Measurements from ENCODE around the gene SUPT5H. TPM values are rescaled to one million over a fixed set of nuclear protein-coding genes. Genes with fewer than 3 reads are reported as not detected.
A peak's percentile ranks its signal among the peaks of the same experiment; 100 is the strongest.

The SUPT5H gene
- total and polyA plus RNA-seq, 2 of the 8 experiments (the other 6 are each of a cell fraction or from before 2014, with no cell fraction given): 77.8 to 111 TPM

DNA sequence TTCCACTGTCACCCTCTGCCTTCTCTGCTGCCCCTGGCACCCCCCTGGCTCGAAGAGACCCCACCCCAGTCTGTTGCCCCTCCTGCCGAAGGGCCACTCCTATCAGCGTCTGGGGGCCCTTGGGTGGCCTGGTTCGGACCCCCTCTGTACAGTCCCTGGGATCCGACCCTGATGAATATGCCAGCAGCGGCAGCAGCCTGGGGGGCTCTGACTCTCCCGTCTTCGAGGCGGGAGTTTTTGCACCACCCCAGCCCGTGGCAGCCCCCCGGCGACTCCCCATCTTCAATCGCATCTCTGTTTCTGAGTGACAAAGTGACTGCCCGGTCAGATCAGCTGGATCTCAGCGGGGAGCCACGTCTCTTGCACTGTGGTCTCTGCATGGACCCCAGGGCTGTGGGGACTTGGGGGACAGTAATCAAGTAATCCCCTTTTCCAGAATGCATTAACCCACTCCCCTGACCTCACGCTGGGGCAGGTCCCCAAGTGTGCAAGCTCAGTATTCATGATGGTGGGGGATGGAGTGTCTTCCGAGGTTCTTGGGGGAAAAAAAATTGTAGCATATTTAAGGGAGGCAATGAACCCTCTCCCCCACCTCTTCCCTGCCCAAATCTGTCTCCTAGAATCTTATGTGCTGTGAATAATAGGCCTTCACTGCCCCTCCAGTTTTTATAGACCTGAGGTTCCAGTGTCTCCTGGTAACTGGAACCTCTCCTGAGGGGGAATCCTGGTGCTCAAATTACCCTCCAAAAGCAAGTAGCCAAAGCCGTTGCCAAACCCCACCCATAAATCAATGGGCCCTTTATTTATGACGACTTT, 36.8 kb upstream of the SUPT5H start:
- Histone ChIP-seq H3K36me3 (ENCODE audit: control insufficient read depth in 2 of 4, insufficient read depth in 4 of 4, low read length in 3 of 4) (peaks cover 0 to 5% (median 0%) of the 10 kb centered on the region in 4 experiments; a peak in 1 of 8 replicates), H4K20me1 (replicated peaks in 1 of 2; ENCODE audit: control insufficient read depth in 1 of 2, insufficient read depth in 2 of 2, low read length in 2 of 2) (peaks cover 0 to 5% of the 10 kb centered on the region in 2 experiments), H3K4ac (replicated peaks; ENCODE audit: insufficient read length, low read depth, low read length) (no peak overlapping the region), H3K9ac (replicated peaks in 1 of 4; ENCODE audit: extremely low read depth in 1 of 4, low read depth in 3 of 4, low read length in 3 of 4) (no peak overlapping the region), H3K4me2 (ENCODE audit: insufficient read depth in 1 of 2, low read depth in 2 of 2, low read length in 2 of 2) (peak overlapping the region; percentile 81 to 84), H3K4me3 (ENCODE audit: extremely low read depth in 1 of 4, insufficient read depth in 2 of 4, low read depth in 3 of 4, low read length in 4 of 4) (peak overlapping the region in 2 of 4 experiments; percentile 10 to 97; a peak in 3 of 8 replicates), H3K4me1 (replicated peaks in 1 of 4; ENCODE audit: control insufficient read depth in 3 of 4, insufficient read depth in 4 of 4, low read length in 3 of 4) (peaks cover 10 to 41% (median 21%) of the 10 kb centered on the region in 4 experiments), H3K27ac (ENCODE audit: low read depth, low read length) (no peak overlapping the region), H3K79me2 (ENCODE audit: control insufficient read depth in 1 of 2, insufficient read depth in 2 of 2, low read length in 2 of 2) (peaks cover 0 to 20% of the 10 kb centered on the region in 2 experiments; a peak in 1 of 4 replicates), H2BK5ac (ENCODE audit: low read depth, low read length) (no peak overlapping the region), H3K79me1 (ENCODE audit: low read depth, low read length) (no peaks in the 10 kb centered on the region), H2BK15ac (ENCODE audit: low read length) (no peak overlapping the region; the same call in 1 of the 2 replicates), H2BK120ac (replicated peaks; ENCODE audit: low read depth, low read length) (no peak overlapping the region), H4K8ac (ENCODE audit: extremely low read depth, insufficient read depth, low read length) (no peak overlapping the region), H3K9me3 (ENCODE audit: insufficient read depth in 2 of 2, low read depth in 1 of 2, low read length in 1 of 2) (no peaks in the 10 kb centered on the region), H3K27me3 (replicated peaks in 1 of 4; ENCODE audit: control insufficient read depth in 3 of 4, extremely low read depth in 1 of 4, insufficient read depth in 3 of 4, low read length in 3 of 4) (no peaks in the 10 kb centered on the region), H3K18ac (ENCODE audit: extremely low read depth, low read length) (no peak overlapping the region), H2AK5ac (ENCODE audit: low read depth, low read length) (no peak overlapping the region), H2AFZ (ENCODE audit: low read length) (no peak overlapping the region), H3K14ac (ENCODE audit: insufficient read length) (no peak overlapping the region), H3K23ac (ENCODE audit: insufficient read length) (no peak overlapping the region), H4K91ac (replicated peaks; ENCODE audit: insufficient read length, low read length) (no peak overlapping the region), H3K23me2 (ENCODE audit: low read depth, low read length) (peaks cover 17% of the 10 kb centered on the region), H2BK20ac (ENCODE audit: low read length) (no peak overlapping the region), H4K5ac (ENCODE audit: insufficient read length, low read depth, low read length) (no peak overlapping the region), H2BK12ac (ENCODE audit: low read depth, low read length) (no peak overlapping the region; the same call in 1 of the 2 replicates), H3K56ac (replicated peaks; ENCODE audit: insufficient read length, low read depth, low read length) (no peak overlapping the region)
- FAIRE-seq (no peak), DNase-seq (ENCODE audit: low read depth in 1 of 2, low spot score in 2 of 2) (peak in 1 of 2 experiments; percentile 49)
- TF ChIP-seq JUN (IDR thresholded peaks at IDR 0.05; ENCODE audit: low read depth, low read length) (no peak), HDAC2 (IDR thresholded peaks at IDR 0.05; ENCODE audit: borderline replicate concordance in 1 of 2, low read depth in 2 of 2, low read length in 2 of 2) (no peak), JUND (IDR thresholded peaks at IDR 0.05; ENCODE audit: low read length) (no peak), RAD21 (IDR thresholded peaks at IDR 0.05 in 1 of 2, conservative IDR thresholded peaks at IDR 0.05 in 1 of 2; ENCODE audit: low read depth in 2 of 2, low read length in 2 of 2) (no peak), KDM4A (IDR thresholded peaks at IDR 0.05; ENCODE audit: low read depth, low read length, severe bottlenecking) (no peak), BACH1 (IDR thresholded peaks at IDR 0.05; ENCODE audit: low read length) (no peak), SIX5 (IDR thresholded peaks at IDR 0.05; ENCODE audit: low read depth, low read length) (no peak), SIRT6 (IDR thresholded peaks at IDR 0.05; ENCODE audit: low read length) (no peak)
- TF ChIP-seq, protein P1, sequence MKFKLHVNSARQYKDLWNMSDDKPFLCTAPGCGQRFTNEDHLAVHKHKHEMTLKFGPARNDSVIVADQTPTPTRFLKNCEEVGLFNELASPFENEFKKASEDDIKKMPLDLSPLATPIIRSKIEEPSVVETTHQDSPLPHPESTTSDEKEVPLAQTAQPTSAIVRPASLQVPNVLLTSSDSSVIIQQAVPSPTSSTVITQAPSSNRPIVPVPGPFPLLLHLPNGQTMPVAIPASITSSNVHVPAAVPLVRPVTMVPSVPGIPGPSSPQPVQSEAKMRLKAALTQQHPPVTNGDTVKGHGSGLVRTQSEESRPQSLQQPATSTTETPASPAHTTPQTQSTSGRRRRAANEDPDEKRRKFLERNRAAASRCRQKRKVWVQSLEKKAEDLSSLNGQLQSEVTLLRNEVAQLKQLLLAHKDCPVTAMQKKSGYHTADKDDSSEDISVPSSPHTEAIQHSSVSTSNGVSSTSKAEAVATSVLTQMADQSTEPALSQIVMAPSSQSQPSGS (IDR thresholded peaks at IDR 0.05; ENCODE audit: low read length): no peak
- POLR2A ChIA-PET (ENCODE audit: partially characterized antibody): interaction anchor here (1.0 to 14.3 kb wide), 16 partner anchors 8 to 143 kb away, joined by 3 to 234 read pairs (median 4); partner anchors contain the start of genes MED29, PAF1, RPS16 and SUPT5H
- CTCF ChIA-PET (ENCODE audit: partially characterized antibody): interaction anchor here (0.6 to 3.9 kb wide), 5 partner anchors 8 to 52 kb away, joined by 3 to 38 read pairs (median 4); partner anchors contain the start of gene RPS16
- 82% methylated on average over 18 of the region's 20 CpGs; no CpG with 5 or more reads in 1 of the 2 experiments for WGBS, 2 experiments (ENCODE audit: extremely low coverage in 1 of 2, insufficient coverage in 1 of 2, insufficient read length in 1 of 2, insufficient replicate concordance in 2 of 2, low coverage in 1 of 2, low lambda C conversion rate in 2 of 2, missing lambda C conversion rate in 1 of 2)

Data from H1 (cell line).